Esophagus muscularis mucosa (tissue), 4 donors: ENCODE measurements around the gene TACR2.

Experiments used
- CTCF ChIP-seq, 3 experiments: fragments of 200-600 bp in 2 of 3; fragments of 450-650 bp in 1 of 3; sonication (generic) in 2 of 3; IDR thresholded peaks; one replicate each; pipeline ENCODE4 v1.5.1; 2017 to 2019; ENCODE audit warnings: antibody characterized with exemption in 3 of 3, mild to moderate bottlenecking in 2 of 3, moderate library complexity in 1 of 3
- EP300 ChIP-seq: sonication (generic); formaldehyde crosslinking; IDR thresholded peaks from one replicate; pipeline ENCODE4 v1.6.1; 2017; ENCODE audit warnings: antibody characterized with exemption
- POLR2A ChIP-seq: fragments of 450-650 bp; IDR thresholded peaks from one replicate; pipeline ENCODE4 v1.6.1; 2017; ENCODE audit warnings: antibody characterized with exemption, moderate library complexity, mild to moderate bottlenecking, low read depth
- POLR2AphosphoS5 ChIP-seq, 2 donors: sonication (generic); formaldehyde crosslinking; IDR thresholded peaks; one replicate each; pipeline ENCODE4 v1.6.1; 2017; ENCODE audit warnings: antibody characterized with exemption in 2 of 2

- no peak for TF ChIP-seq CTCF (IDR thresholded peaks at IDR 0.05)
- TF ChIP-seq POLR2A: no peak
- no peak for TF ChIP-seq POLR2AphosphoS5 (IDR thresholded peaks at IDR 0.05)
- TF ChIP-seq EP300: no peak
Measured at GRCh38 chr10:69382382-69383117, 34.2 kb downstream of the TACR2 start.
